Cardiac muscle cell (in vitro differentiated cells and primary cell): ENCODE results near the gene SCAMP5. TPM values are rescaled to one million over a fixed set of nuclear protein-coding genes. Genes with fewer than 3 reads are reported as not detected.
A peak's percentile ranks its signal among the peaks of the same experiment; 100 is the strongest.

Source experiments
- DNase-seq, 2 donors: peaks; one replicate each; pipeline versions ENCODE4 v3.0.0 to v3.0.0-alpha.2; 2010 to 2017; ENCODE audit warnings: low read depth in 1 of 2, low spot score in 1 of 2
- H3K27ac ChIP-seq: fragments of 200-600 bp; sonication (generic); 2 replicates; pipeline ENCODE4 v1.5.1; 2016
- H3K27me3 ChIP-seq: fragments of 200-600 bp; sonication (generic); 2 replicates; pipeline ENCODE4 v1.6.0; 2016; ENCODE audit warnings: control low read depth
- H3K36me3 ChIP-seq: fragments of 200-600 bp; sonication (generic); 2 replicates; pipeline ENCODE4 v1.5.1; 2016; ENCODE audit warnings: control low read depth
- H3K4me1 ChIP-seq: fragments of 200-600 bp; sonication (generic); 2 replicates; pipeline ENCODE4 v1.8.1; 2017; ENCODE audit warnings: low read depth, mild to moderate bottlenecking, mixed run types
- H3K4me3 ChIP-seq: fragments of 200-600 bp; sonication (generic); 2 replicates; pipeline ENCODE4 v1.5.1; 2016; ENCODE audit warnings: mild to moderate bottlenecking
- H3K9me3 ChIP-seq: fragments of 200-600 bp; sonication (generic); 2 replicates; pipeline ENCODE4 v1.5.1; 2017; ENCODE audit warnings: low read depth, mild to moderate bottlenecking, control low read depth
- CTCF ChIP-seq: IDR thresholded peaks from 2 replicates; pipeline ENCODE4 v1.5.1; 2012; ENCODE audit warnings: low read depth, mild to moderate bottlenecking, low read length
- polyA plus RNA-seq: library from polyadenylated mRNA; unstranded; fragments of >200 nt; fragmentation: Nextera tagmentation; extraction: Ambion mirVana; gene quantifications from 2 replicates; pipeline ENCODE4 v1.2.1, GENCODE V29; 2016
- total RNA-seq: library from RNA; depleted of rRNA; stranded (reverse); fragments of >200 nt; gene quantifications from 2 replicates; pipeline ENCODE4 v1.2.3, GENCODE V29; 2016

The SCAMP5 gene
- total and polyA plus RNA-seq, 2 experiments from 2014 or later, result 3.3 to 5.8 TPM

DNA sequence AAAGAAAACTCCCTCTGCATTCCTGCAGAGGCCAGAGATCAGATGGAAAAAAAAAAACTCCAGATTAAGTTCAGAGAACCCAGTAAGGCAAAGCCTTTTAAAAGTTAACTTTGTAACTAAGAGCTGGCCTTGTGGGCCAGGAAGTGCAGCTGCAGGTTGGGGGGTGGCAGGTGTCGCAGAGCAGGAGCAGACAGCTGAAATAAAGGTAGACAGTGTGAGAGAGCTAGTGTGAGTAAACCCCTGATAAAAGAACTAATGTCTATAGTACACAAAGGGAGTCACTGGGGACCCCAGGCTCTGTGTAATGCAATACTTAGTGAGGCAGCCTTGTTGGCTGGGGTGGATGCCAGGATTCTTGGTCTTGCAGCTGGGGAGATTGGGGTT lies 70.1 kb downstream of the SCAMP5 start:
- peak in 1 of 2 donors; percentile 65 for DNase-seq
- no peak for TF ChIP-seq CTCF
- Histone ChIP-seq H3K27ac (peak overlapping the region; percentile 91), H3K4me1 (peaks cover 9% of the 10 kb centered on the region), H3K9me3 (no peaks in the 10 kb centered on the region), H3K27me3 (no peaks in the 10 kb centered on the region), H3K36me3 (no peaks in the 10 kb centered on the region), H3K4me3 (no peak overlapping the region)

- H3K27ac ChIP-seq, result peak overlapping the region; percentile 91
- DNase-seq, result peak in 1 of 2 donors; percentile 61
- no peaks in the 10 kb centered on the region for H3K9me3 ChIP-seq
- no peaks in the 10 kb centered on the region for H3K36me3 ChIP-seq
- peaks cover 9% of the 10 kb centered on the region for H3K4me1 ChIP-seq
- no peak for TF ChIP-seq CTCF
- no peak overlapping the region for H3K4me3 ChIP-seq
- H3K27me3 ChIP-seq, result no peaks in the 10 kb centered on the region
Observed at GRCh38 chr15:75065851-75066509, 70.6 kb downstream of the SCAMP5 start.

- no peaks in the 10 kb centered on the region for H3K27me3 ChIP-seq
- no peak for TF ChIP-seq CTCF
- no peak overlapping the region for H3K27ac ChIP-seq
- H3K9me3 ChIP-seq, result no peaks in the 10 kb centered on the region
- no peaks in the 10 kb centered on the region for H3K36me3 ChIP-seq
- peaks cover 9% of the 10 kb centered on the region for H3K4me1 ChIP-seq
- no peak overlapping the region for H3K4me3 ChIP-seq
- peak in 1 of 2 donors; percentile 63 for DNase-seq
Observed at GRCh38 chr15:75067123-75067830, 71.9 kb downstream of the SCAMP5 start.

DNA sequence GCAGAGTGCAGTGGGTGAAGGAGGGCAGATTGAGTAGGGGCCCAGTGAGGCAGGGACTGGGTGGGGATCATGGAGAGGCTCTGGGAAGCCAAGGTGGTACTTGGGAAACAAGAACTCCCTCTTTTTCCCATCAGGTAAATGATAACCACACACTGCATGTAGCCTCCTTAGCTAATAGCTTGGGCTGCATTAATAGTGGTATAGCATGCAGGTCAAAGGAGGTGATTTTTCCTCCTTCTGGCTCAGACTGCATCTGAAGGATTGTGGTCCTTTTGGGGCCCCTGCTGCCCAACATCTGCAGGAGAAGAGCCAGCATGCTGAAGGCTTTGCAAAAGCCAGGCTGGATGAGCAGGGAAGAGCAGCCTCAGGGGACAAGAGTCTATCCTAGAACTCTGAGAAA lies 73.4 kb downstream of the SCAMP5 start:
- Histone ChIP-seq H3K9me3 (no peaks in the 10 kb centered on the region), H3K4me1 (peaks cover 9% of the 10 kb centered on the region), H3K27me3 (no peaks in the 10 kb centered on the region), H3K27ac (no peak overlapping the region), H3K36me3 (no peaks in the 10 kb centered on the region), H3K4me3 (no peak overlapping the region)
- TF ChIP-seq CTCF, result no peak
- no peak for DNase-seq

- H3K27ac ChIP-seq, result no peak overlapping the region
- H3K4me3 ChIP-seq, result no peak overlapping the region
- no peaks in the 10 kb centered on the region for H3K36me3 ChIP-seq
- no peak for DNase-seq
- no peaks in the 10 kb centered on the region for H3K9me3 ChIP-seq
- H3K4me1 ChIP-seq, result peaks cover 9% of the 10 kb centered on the region
- H3K27me3 ChIP-seq, result no peaks in the 10 kb centered on the region
- TF ChIP-seq CTCF, result no peak
Observed at GRCh38 chr15:75069301-75069925, 74.0 kb downstream of the SCAMP5 start.
